ENCODE results near the gene MAPK8IP1. TPM values are rescaled to one million over a fixed set of nuclear protein-coding genes. Genes with fewer than 3 reads are reported as not detected.

The MAPK8IP1 gene
- total RNA-seq, 1 experiment from 2014 or later = 8.2 TPM

- Mint-ChIP-seq H3K27me3 (ENCODE audit: insufficient read depth, unreplicated experiment) (no peaks in the 10 kb centered on the region), H3K36me3 (ENCODE audit: insufficient read depth, unreplicated experiment) (peaks cover 37% of the 10 kb centered on the region), H3K4me3 (ENCODE audit: unreplicated experiment) (no peak overlapping the region), H3K27ac (ENCODE audit: unreplicated experiment) (no peak overlapping the region), H3K4me1 (ENCODE audit: low read depth, unreplicated experiment) (no peaks in the 10 kb centered on the region), H3K9me3 (ENCODE audit: unreplicated experiment) (no peaks in the 10 kb centered on the region)
- H3K27me3 ChIP-seq (replicated peaks; ENCODE audit: control insufficient read depth, insufficient read depth, low read length) = no peaks in the 10 kb centered on the region
- TF ChIP-seq CTCF (IDR thresholded peaks at IDR 0.05; ENCODE audit: insufficient read depth in 1 of 2, low read depth in 1 of 2, low read length in 1 of 2, severe bottlenecking in 1 of 2, unreplicated experiment in 1 of 2) = no peak
- intact Hi-C loops (cut with micrococcal nuclease; ENCODE audit: unreplicated experiment) = no loop called here
- no peak for DNase-seq
- ChIA-PET CTCF (interaction anchor here (1.0 kb wide), 1 partner anchor 12 kb away, joined by 4 read pairs; the partner anchor contains the start of gene CRY2), POLR2A (interaction anchor here (0.7 kb wide), 1 partner anchor 64 kb away, joined by 5 read pairs; no protein-coding TSS in a partner anchor)
- no TSS peak for BruUV-seq (replicated peaks)
- peaks cover 13% of the 10 kb centered on the region for H3K36me3 ChIP-seq (ENCODE audit: control insufficient read depth, insufficient read depth, low read length)
- no peaks in the 10 kb centered on the region for H3K9me3 ChIP-seq
- no peak overlapping the region for H3K4me3 ChIP-seq (ENCODE audit: low read depth, low read length)
- no peaks in the 10 kb centered on the region for H3K4me1 ChIP-seq
Observed at GRCh38 chr11:45859661-45860140, 25.8 kb upstream of the MAPK8IP1 start.

- no peaks in the 10 kb centered on the region for H3K4me1 ChIP-seq
- POLR2A ChIA-PET = no interaction called here
- Mint-ChIP-seq H3K27me3 (ENCODE audit: insufficient read depth, unreplicated experiment) (no peaks in the 10 kb centered on the region), H3K36me3 (ENCODE audit: insufficient read depth, unreplicated experiment) (peaks cover 33% of the 10 kb centered on the region), H3K27ac (ENCODE audit: unreplicated experiment) (no peak overlapping the region), H3K9me3 (ENCODE audit: unreplicated experiment) (no peaks in the 10 kb centered on the region), H3K4me1 (ENCODE audit: low read depth, unreplicated experiment) (no peaks in the 10 kb centered on the region), H3K4me3 (ENCODE audit: unreplicated experiment) (no peak overlapping the region)
- H3K36me3 ChIP-seq (ENCODE audit: control insufficient read depth, insufficient read depth, low read length) = peaks cover 13% of the 10 kb centered on the region
- no peak for DNase-seq
- no peaks in the 10 kb centered on the region for H3K9me3 ChIP-seq
- CTCF ChIA-PET = interaction anchor here (1.0 kb wide), 1 partner anchor 13 kb away, joined by 4 read pairs; the partner anchor contains the start of gene CRY2
- H3K4me3 ChIP-seq (ENCODE audit: low read depth, low read length) = no peak overlapping the region
- TF ChIP-seq CTCF (IDR thresholded peaks at IDR 0.05; ENCODE audit: insufficient read depth in 1 of 2, low read depth in 1 of 2, low read length in 1 of 2, severe bottlenecking in 1 of 2, unreplicated experiment in 1 of 2) = no peak
- H3K27me3 ChIP-seq (replicated peaks; ENCODE audit: control insufficient read depth, insufficient read depth, low read length) = no peaks in the 10 kb centered on the region
- no TSS peak for BruUV-seq (replicated peaks)
- intact Hi-C loops (cut with micrococcal nuclease; ENCODE audit: unreplicated experiment) = no loop called here
Observed at GRCh38 chr11:45860348-45860747, 25.1 kb upstream of the MAPK8IP1 start.

- no peaks in the 10 kb centered on the region for H3K4me1 ChIP-seq
- H3K9me3 ChIP-seq = no peaks in the 10 kb centered on the region
- no peak for TF ChIP-seq CTCF (IDR thresholded peaks at IDR 0.05; ENCODE audit: insufficient read depth in 1 of 2, low read depth in 1 of 2, low read length in 1 of 2, severe bottlenecking in 1 of 2, unreplicated experiment in 1 of 2)
- Mint-ChIP-seq H3K9me3 (ENCODE audit: unreplicated experiment) (no peaks in the 10 kb centered on the region), H3K4me3 (ENCODE audit: unreplicated experiment) (no peak overlapping the region), H3K36me3 (ENCODE audit: insufficient read depth, unreplicated experiment) (peaks cover 32% of the 10 kb centered on the region), H3K4me1 (ENCODE audit: low read depth, unreplicated experiment) (no peaks in the 10 kb centered on the region), H3K27ac (ENCODE audit: unreplicated experiment) (no peak overlapping the region), H3K27me3 (ENCODE audit: insufficient read depth, unreplicated experiment) (no peaks in the 10 kb centered on the region)
- DNase-seq = no peak
- peaks cover 11% of the 10 kb centered on the region for H3K36me3 ChIP-seq (ENCODE audit: control insufficient read depth, insufficient read depth, low read length)
- intact Hi-C loops (cut with micrococcal nuclease; ENCODE audit: unreplicated experiment) = no loop called here
- CTCF ChIA-PET = no interaction called here
- BruUV-seq (replicated peaks) = no TSS peak
- POLR2A ChIA-PET = no interaction called here
- no peak overlapping the region for H3K4me3 ChIP-seq (ENCODE audit: low read depth, low read length)
- H3K27me3 ChIP-seq (replicated peaks; ENCODE audit: control insufficient read depth, insufficient read depth, low read length) = no peaks in the 10 kb centered on the region
Observed at GRCh38 chr11:45860764-45861510, 24.5 kb upstream of the MAPK8IP1 start.
